ENCODE data around the gene PGAP6.

- no peak for TF ChIP-seq POLR2A (IDR thresholded peaks at IDR 0.05; ENCODE audit: low read depth, low read length)
- no peak for TF ChIP-seq POLR2AphosphoS5 (IDR thresholded peaks at IDR 0.05; ENCODE audit: low read depth, low read length)
- TF ChIP-seq TAF1 (IDR thresholded peaks at IDR 0.05; ENCODE audit: borderline replicate concordance, low read depth, low read length), result no peak
Measured at GRCh38 chr16:427250-427649, 45.5 kb upstream of the PGAP6 start.

Data from GM12892 (cell line).